Hematopoietic multipotent progenitor cell treated with erythropoietin and hydrocortisone succinate and interleukin-3 and kit ligand, for 17 days (in vitro differentiated cells): Measurements from ENCODE around the gene KAT14.
"Not testable (repeated sequence)": the region's sequence is repeated elsewhere in the genome, so short reads cannot be mapped to it uniquely, and the experiment has no call there.

ENCODE experiments used
- DNase-seq: peaks from one replicate; pipeline ENCODE4 v3.0.0-alpha.2; 2015; ENCODE audit warnings: low spot score

The KAT14 gene

DNA sequence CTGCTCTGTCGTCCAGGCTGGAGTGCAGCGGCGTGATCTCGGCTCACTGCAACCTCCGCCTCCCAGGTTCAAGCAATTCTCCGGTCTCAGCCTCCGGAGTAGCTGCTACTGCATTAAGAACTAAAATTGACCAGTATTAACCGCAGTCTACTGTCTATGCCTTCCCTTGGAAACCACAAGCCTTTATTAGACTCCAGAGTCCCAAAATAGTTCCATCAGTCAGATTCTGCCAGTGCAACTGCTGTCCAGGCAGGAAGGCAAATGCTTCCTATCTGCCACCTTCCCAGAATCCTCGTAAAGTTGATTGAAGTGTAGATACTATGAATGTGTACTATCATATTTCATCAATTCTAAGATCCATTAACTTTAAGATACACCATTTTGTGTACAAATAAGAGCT lies 16.7 kb downstream of the KAT14 start:
- DNase-seq: no peak

DNA sequence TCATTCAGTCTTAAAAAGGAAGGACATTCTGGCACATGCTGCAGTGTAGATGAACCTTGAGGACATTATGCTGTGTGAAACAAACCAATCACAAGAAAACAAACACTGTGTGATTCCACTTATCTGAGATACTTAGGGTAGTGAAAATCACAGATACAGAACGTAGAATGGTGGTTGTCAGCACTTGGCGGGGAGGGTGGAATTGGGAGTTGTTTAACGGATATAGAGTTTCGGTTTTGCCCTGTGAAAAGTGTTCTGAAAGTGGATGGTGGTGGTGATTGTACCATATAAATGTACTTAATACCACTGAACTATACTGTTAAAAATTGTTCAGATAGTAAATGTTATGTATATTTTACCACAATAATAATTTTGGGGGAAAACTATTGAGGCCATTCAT lies 18.4 kb downstream of the KAT14 start:
- DNase-seq: no peak

DNA sequence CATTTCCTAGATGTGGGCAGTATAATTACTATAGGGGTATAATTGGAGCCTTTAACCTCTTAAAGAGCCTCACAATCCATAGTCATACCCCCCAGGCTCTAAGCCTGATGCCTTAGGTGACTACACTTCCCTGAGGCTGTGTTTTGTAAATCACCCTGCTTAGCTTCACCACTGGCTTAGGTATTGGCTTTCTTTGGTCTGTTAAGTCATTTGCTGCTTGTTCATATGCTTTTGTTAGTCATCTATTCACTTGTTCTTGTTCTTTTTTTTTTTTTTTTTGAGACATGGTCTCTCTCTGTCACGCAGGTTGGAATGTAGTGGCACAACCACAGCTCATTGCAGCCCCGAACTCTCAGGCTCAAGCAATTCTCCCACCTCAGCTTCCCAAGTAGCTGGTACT lies 26.7 kb downstream of the KAT14 start:
- DNase-seq: no peak

GRCh38 chr20:18165553-18165952 lies 27.9 kb downstream of the KAT14 start:
- no peak for DNase-seq

- no peak for DNase-seq
These were observed 28.7 kb downstream of the KAT14 start for GRCh38 chr20:18166241-18166881.

- DNase-seq: no peak
These were observed 29.3 kb downstream of the KAT14 start for GRCh38 chr20:18166950-18167349.

GRCh38 chr20:18172379-18172778 lies 34.7 kb downstream of the KAT14 start:
- DNase-seq: no peak

DNA sequence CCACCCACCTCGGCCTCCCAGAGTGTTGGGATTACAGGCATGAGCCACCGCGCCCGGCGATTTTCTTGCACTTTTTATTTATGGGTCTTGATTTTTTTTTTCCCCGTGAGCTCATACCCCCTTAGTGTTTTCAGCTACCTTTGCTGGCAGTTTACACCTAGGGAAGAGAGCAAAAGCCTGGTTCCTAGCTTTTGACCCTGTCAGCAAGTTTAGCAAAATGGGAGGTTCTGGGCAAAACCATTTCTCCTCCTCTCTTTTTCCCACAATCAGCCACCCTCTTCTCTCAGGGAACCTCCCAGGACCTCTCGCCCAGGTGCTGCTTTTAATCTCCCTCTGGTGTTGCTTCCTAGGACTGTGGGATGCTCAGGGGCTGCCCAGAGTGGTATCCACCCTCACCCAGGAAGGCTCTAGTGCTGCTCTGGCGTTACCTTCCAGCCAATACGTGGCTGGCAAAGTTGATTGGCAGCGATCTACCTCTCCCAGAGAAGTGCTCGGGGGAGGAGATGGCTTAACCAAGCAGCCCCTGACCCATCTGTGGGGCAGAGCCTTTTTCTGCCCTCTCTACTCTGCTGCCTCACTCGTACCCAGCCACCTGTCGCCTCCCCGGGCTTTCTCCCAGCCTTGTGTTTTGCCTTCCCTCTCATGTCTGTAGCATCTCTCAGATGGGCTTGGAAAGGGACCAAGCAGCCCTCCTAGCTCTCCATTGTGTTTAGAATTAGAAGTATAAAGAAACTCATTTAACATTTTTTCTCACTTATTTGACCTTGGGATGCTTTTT lies 37.4 kb downstream of the KAT14 start:
- DNase-seq: no peak

GRCh38 chr20:18176318-18176785 lies 38.7 kb downstream of the KAT14 start:
- DNase-seq: no peak

GRCh38 chr20:18180366-18180765 lies 42.7 kb downstream of the KAT14 start:
- not testable (repeated sequence) for DNase-seq

GRCh38 chr20:18180815-18181214 lies 43.2 kb downstream of the KAT14 start:
- no peak for DNase-seq

- DNase-seq: no peak
These were observed 49.4 kb downstream of the KAT14 start for GRCh38 chr20:18187020-18187419.

DNA sequence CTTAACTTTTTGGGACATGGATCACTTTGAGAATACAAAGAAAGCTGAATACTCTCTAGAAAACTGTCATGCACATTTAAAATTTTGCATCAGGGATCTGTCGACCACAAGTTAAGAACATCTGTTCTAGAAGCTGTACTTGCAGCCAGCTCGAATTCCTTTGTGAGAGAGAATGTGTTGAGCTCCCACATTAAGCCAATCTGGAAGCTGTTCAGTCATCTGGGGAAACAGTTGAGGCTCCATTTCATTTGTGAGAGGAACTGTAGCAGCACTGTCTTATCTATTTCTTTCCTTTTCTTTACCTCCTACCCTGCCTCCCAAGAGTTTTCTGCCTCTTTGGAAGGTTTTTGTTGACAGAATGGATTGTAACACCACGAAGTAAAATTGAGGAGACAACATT lies 50.8 kb downstream of the KAT14 start:
- DNase-seq: no peak

DNA sequence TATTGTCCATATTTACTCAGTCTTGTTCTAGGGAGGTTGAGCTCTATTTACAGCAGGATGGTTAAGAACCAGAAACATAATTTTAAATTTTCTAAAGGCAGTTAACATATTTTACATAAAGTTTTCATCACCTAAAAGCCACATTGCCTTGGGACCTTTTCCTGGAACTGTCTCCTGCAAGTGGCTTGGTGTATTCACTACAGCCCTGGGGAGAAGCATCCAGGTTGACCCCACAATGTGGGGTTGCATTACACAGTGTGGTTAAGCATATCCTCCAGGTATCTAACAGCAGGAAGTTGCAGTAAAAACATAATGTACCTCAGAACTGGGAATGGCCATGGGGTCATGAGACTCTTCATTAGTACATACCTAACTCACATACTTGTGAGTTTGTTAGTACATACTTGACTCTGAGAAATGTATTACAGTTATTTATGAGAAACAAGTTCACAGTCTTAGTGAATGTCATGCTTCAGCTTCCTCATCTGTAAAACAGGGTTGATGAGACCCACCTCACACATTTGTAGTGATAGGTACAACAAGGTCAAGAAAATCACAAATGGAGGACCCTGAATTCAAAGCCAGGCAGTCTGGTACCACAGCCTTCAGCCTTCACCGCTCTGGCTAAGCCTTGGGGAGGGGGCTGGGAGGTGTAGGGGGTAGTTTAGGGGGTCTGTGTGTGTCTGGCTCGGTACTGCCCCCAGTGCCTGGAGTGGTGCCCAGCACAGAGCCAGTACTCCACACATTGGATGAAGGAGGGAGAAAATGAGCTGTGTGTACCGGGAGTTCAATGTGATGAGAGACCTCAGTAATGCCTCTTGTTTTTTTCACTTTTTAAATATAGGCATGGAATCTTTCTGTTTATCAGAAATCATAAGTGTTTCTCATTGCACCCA lies 52.9 kb downstream of the KAT14 start:
- DNase-seq: no peak

GRCh38 chr20:18191306-18191705 lies 53.6 kb downstream of the KAT14 start:
- no peak for DNase-seq

- not testable (repeated sequence) for DNase-seq
These were observed 56.8 kb downstream of the KAT14 start for GRCh38 chr20:18194461-18194860.

- DNase-seq: no peak
These were observed 58.3 kb downstream of the KAT14 start for GRCh38 chr20:18195931-18196330.

DNA sequence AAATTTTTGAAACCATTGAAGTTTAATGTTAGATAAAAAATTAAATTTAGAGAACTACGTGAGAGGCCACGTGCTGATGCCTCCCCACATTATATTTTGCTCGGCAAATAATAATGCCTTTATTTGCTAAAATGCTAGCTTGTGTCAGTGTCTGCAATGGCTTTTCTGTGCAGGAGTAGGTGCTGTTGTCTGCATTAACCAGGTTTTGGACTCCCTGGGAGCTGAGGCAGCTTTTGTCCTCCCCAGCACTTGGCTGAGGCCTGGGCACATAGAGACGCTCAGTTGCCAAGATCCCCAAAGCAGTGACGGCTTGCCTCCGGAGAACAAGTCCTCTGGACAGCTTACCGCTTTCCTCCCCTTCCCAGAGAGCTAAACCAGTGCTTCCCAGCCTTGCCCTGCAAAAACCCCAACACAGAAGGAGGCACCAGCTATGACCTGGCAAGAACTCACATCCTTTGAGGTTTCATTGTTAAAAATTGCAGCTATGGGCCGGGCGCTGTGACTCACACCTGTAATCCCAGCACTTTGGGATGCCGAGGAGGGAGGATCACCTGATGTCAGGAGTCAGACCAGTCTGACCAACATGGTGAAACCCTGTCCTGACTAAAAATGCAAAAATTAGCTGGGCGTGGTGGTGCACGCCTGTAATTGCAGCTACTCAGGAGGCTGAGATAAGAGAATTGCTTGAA lies 59.9 kb downstream of the KAT14 start:
- DNase-seq: no peak

- DNase-seq: no peak
These were observed 65.3 kb downstream of the KAT14 start for GRCh38 chr20:18202966-18203365.

DNA sequence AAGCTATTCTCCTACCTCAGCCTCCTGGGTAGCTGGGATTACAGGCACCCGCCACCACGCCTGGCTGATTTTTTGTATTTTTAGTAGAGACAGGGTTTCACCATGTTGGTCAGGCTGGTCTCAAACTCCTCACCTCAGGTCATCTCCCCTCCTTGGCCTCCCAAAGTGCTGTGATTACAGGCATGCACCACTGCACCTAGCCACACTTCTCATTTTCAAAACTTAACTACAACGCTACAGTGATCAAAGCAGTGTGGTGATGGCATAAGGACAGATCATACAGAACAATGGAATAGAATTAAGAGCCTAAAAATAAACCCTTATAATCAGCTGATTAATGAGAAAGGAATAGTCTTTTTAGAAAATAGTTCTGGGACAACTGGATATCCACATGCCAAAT lies 66.0 kb downstream of the KAT14 start:
- not testable (repeated sequence) for DNase-seq

GRCh38 chr20:18213002-18213401 lies 75.3 kb downstream of the KAT14 start:
- no peak for DNase-seq

DNA sequence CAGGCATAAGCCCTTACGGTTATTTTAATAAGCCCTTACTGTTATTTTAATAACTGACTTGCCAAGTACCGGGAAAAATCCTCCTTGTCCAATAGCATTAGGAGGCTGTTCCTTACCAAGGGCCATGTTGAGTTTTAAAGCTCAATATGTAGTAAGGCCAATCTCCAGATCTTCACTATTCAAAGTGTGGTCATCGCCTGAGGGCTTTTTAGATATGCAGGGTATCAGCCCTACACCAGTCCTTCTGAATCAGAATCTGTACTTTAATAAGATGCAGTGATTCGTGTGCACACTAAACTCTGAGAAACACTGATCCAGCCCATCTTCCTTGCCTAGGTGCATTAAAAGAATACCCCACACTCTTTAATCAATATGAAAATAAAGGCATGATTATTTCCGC lies 77.9 kb downstream of the KAT14 start:
- DNase-seq: no peak
